NT2/D1 (cell line): Measurements from ENCODE around the gene PRDX3.

Source experiments
- SUZ12 ChIP-seq: IDR thresholded peaks from 2 replicates; pipeline ENCODE4 v1.6.1; 2011; ENCODE audit not compliant: insufficient read length, insufficient read depth; ENCODE audit errors: extremely low read depth
- YY1 ChIP-seq: IDR thresholded peaks from 2 replicates; pipeline ENCODE4 v1.6.1; 2011; ENCODE audit not compliant: insufficient read length, insufficient read depth
- ZNF274 ChIP-seq: IDR thresholded peaks from 2 replicates; pipeline ENCODE4 v1.6.1; 2011; ENCODE audit warnings: mild to moderate bottlenecking, low read depth, low read length

DNA sequence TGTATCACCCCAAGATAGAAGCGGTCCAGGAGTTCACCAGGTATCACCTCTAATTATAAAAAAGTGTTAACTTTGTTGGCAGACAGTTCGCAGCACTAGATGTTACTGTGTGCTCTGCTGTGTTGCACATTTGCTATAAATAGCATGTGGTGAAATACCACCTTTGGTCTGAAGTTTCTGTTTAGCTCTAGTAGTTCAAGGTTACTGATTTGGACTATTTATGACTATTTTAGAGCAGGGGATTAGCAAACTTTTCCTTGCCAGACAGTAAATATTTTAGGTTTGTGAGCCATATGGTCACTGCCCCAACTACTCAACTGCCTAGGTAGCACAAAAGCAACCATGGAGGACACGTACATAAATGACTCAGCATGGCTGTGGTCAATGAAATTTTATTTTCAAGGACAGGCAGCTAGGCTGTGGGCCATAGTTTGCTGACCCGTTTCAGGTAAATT is 58.2 kb downstream of the PRDX3 start:
- TF ChIP-seq YY1 (no peak), SUZ12 (no peak), ZNF274 (no peak)
